HEK293T (cell line): Measurements from ENCODE around the gene NEMP1.

Experiments
- CTCF ChIA-PET: fragments of 350-600 bp; formaldehyde crosslinking; extraction: SDS; loops from one replicate; lab custom pipeline; 2021; ENCODE audit warnings: antibody characterized with exemption, inconsistent platforms; lab: Yijun Ruan, JAX
- POLR2A ChIA-PET: fragments of 350-600 bp; formaldehyde crosslinking; extraction: SDS; loops from one replicate; lab custom pipeline; 2020; ENCODE audit warnings: antibody characterized with exemption, inconsistent platforms; lab: Yijun Ruan, JAX
- DNase-seq: peaks from one replicate; pipeline ENCODE4 v3.0.0; 2012; ENCODE audit warnings: mixed read lengths; ENCODE audit errors: extremely low spot score
- ARNT ChIP-seq: fragments of 450-650 bp; IDR thresholded peaks from 2 replicates; pipeline ENCODE4 v1.6.1; 2017; ENCODE audit warnings: mild to moderate bottlenecking
- BHLHE40 ChIP-seq: fragments of 450-650 bp; IDR thresholded peaks from 2 replicates; pipeline ENCODE4 v1.6.1; 2016; ENCODE audit warnings: mild to moderate bottlenecking, moderate library complexity, borderline replicate concordance
- CTBP1 ChIP-seq: fragments of 450-650 bp; IDR thresholded peaks from 2 replicates; pipeline ENCODE4 v1.6.1; 2016; ENCODE audit warnings: borderline replicate concordance
- ELF4 ChIP-seq: fragments of 450-650 bp; IDR thresholded peaks from 2 replicates; pipeline ENCODE4 v1.6.1; 2017; ENCODE audit warnings: antibody characterized with exemption
- FOXA1 ChIP-seq: fragments of 450-650 bp; IDR thresholded peaks from 2 replicates; pipeline ENCODE4 v1.6.1; 2016; ENCODE audit warnings: mild to moderate bottlenecking
- FOXK2 ChIP-seq: fragments of 450-650 bp; IDR thresholded peaks from 2 replicates; pipeline ENCODE4 v1.6.1; 2016; ENCODE audit warnings: mild to moderate bottlenecking
- FOXM1 ChIP-seq: fragments of 450-650 bp; IDR thresholded peaks from 2 replicates; pipeline ENCODE4 v1.6.1; 2017; ENCODE audit warnings: mild to moderate bottlenecking, borderline replicate concordance
- HDGF ChIP-seq: fragments of 450-650 bp; IDR thresholded peaks from 2 replicates; pipeline ENCODE4 v1.6.1; 2017; ENCODE audit warnings: antibody characterized with exemption, borderline replicate concordance
- L3MBTL2 ChIP-seq: fragments of 450-650 bp; conservative IDR thresholded peaks from 2 replicates; pipeline ENCODE4 v1.6.1; 2016; ENCODE audit warnings: mild to moderate bottlenecking
- LEF1 ChIP-seq: fragments of 450-650 bp; IDR thresholded peaks from 2 replicates; pipeline ENCODE4 v1.6.1; 2017; ENCODE audit warnings: mild to moderate bottlenecking, borderline replicate concordance
- NFRKB ChIP-seq: fragments of 450-650 bp; IDR thresholded peaks from 2 replicates; pipeline ENCODE4 v1.6.1; 2016; ENCODE audit warnings: mild to moderate bottlenecking, moderate library complexity
- PKNOX1 ChIP-seq: fragments of 450-650 bp; IDR thresholded peaks from 2 replicates; pipeline ENCODE4 v1.6.1; 2016
- SP1 ChIP-seq: fragments of 450-650 bp; IDR thresholded peaks from 2 replicates; pipeline ENCODE4 v1.6.1; 2017
- SUZ12 ChIP-seq: fragments of 450-650 bp; IDR thresholded peaks from 2 replicates; pipeline ENCODE4 v1.6.1; 2016; ENCODE audit warnings: mild to moderate bottlenecking
- TARDBP ChIP-seq: fragments of 450-650 bp; IDR thresholded peaks from 2 replicates; pipeline ENCODE4 v1.6.1; 2016
- ZNF384 ChIP-seq: fragments of 450-650 bp; IDR thresholded peaks from 2 replicates; pipeline ENCODE4 v1.6.1; 2016

Gene NEMP1

GRCh38 chr12:57078519-57079404, at the start of gene NEMP1:
Gene NEMP1, minus strand, starts transcription at chr12:57078791. Its CDS starts 46 bp downstream, at chr12:57078745.
- DNase-seq = peak; percentile 96
- TF ChIP-seq NFRKB (no peak), FOXM1 (no peak), HDGF (no peak), ELF4 (no peak; the same call in none of the 2 replicates), FOXA1 (no peak), TARDBP (no peak), ARNT (no peak), PKNOX1 (peak; percentile 99), FOXK2 (peak; percentile 76; the same call in 1 of the 2 replicates), SUZ12 (no peak), ZNF384 (no peak), SP1 (no peak), CTBP1 (no peak), BHLHE40 (peak; percentile 71), L3MBTL2 (peak; percentile 98), LEF1 (no peak)
- ChIA-PET CTCF (interaction anchor here (0.6 to 3.4 kb wide), 8 partner anchors 9 to 209 kb away, joined by 3 to 21 read pairs (median 6); partner anchors contain the start of genes STAT6 and ZBTB39), POLR2A (interaction anchor here (0.6 to 3.2 kb wide), 20 partner anchors 8 to 151 kb away, joined by 3 to 36 read pairs (median 4); partner anchors contain the start of genes LRP1, NAB2, SHMT2 and STAT6)

GRCh38 chr12:57127726-57128518, 49.3 kb upstream of the NEMP1 start, which contains the start of gene LRP1:
Gene LRP1, plus strand, starts transcription at chr12:57128483. Its CDS starts 482 bp downstream, at chr12:57128965.
- DNase-seq = peak; percentile 90
- ChIA-PET CTCF (interaction anchor here (0.8 to 1.6 kb wide), 8 partner anchors 13 to 124 kb away, joined by 3 to 9 read pairs (median 4); partner anchors contain the start of gene STAT6), POLR2A (interaction anchor here (0.7 to 3.1 kb wide), 20 partner anchors 8 to 392 kb away, joined by 3 to 22 read pairs (median 4); partner anchors contain the start of genes DDIT3, SHMT2 and STAT6)
- no peak for TF ChIP-seq PKNOX1
- no peak for TF ChIP-seq ARNT
- no peak for TF ChIP-seq SUZ12
- TF ChIP-seq LEF1 = no peak
- TF ChIP-seq L3MBTL2 = no peak
- TF ChIP-seq TARDBP = no peak
- TF ChIP-seq SP1 = no peak
- no peak for TF ChIP-seq BHLHE40
- no peak for TF ChIP-seq ELF4
- TF ChIP-seq HDGF = no peak
- TF ChIP-seq NFRKB = no peak
- no peak for TF ChIP-seq FOXA1
- TF ChIP-seq CTBP1 = no peak

GRCh38 chr12:57127101-57127725, 48.6 kb upstream of the NEMP1 start:
- peak; percentile 19 for DNase-seq
- CTCF ChIA-PET = interaction anchor here (0.7 to 1.5 kb wide), 8 partner anchors 12 to 457 kb away, joined by 3 to 9 read pairs (median 4); partner anchors contain the start of gene STAT6
- POLR2A ChIA-PET = interaction anchor here (0.7 to 3.1 kb wide), 14 partner anchors 12 to 120 kb away, joined by 3 to 22 read pairs (median 4); partner anchors contain the start of gene STAT6
- no peak for TF ChIP-seq SP1
- 0 out of 2 replicates have a peak, but pooled peaks have one; percentile 20 for TF ChIP-seq L3MBTL2

- DNase-seq = no peak
- ChIA-PET POLR2A (interaction anchor here (1.2 to 2.2 kb wide), 3 partner anchors 15 to 56 kb away, joined by 3 to 9 read pairs (median 5); partner anchors contain the start of gene STAT6), CTCF (interaction anchor here (0.7 to 1.5 kb wide), 5 partner anchors 46 to 456 kb away, joined by 3 to 7 read pairs (median 4); no protein-coding TSS in a partner anchor)
- no peak for TF ChIP-seq SUZ12
- no peak for TF ChIP-seq L3MBTL2
- no peak for TF ChIP-seq TARDBP
- TF ChIP-seq ELF4 = no peak
- no peak for TF ChIP-seq FOXK2
- TF ChIP-seq ARNT = no peak
- TF ChIP-seq ZNF384 = no peak
- TF ChIP-seq FOXM1 = no peak
- no peak for TF ChIP-seq SP1
- TF ChIP-seq HDGF = no peak
- no peak for TF ChIP-seq PKNOX1
- no peak for TF ChIP-seq LEF1
- no peak for TF ChIP-seq CTBP1
- TF ChIP-seq FOXA1 = no peak
- no peak for TF ChIP-seq NFRKB
These were observed 48.0 kb upstream of the NEMP1 start for GRCh38 chr12:57126561-57126960.
